IPS DF 4.7 (cell line): ENCODE measurements around the gene COL16A1.

ENCODE experiments used
- DNase-seq: peaks from one replicate; pipeline ENCODE4 v3.0.0-alpha.2; 2013; ENCODE audit warnings: low spot score; ENCODE audit errors: extremely low read depth

COL16A1 gene

GRCh38 chr1:31626223-31627207, 77.3 kb downstream of the COL16A1 start:
- DNase-seq, result no peak

- no peak for DNase-seq
These were observed 78.1 kb downstream of the COL16A1 start for GRCh38 chr1:31625561-31626222.

- no peak for DNase-seq
These were observed 78.9 kb downstream of the COL16A1 start for GRCh38 chr1:31624731-31625514.

- no peak for DNase-seq
These were observed 79.5 kb downstream of the COL16A1 start for GRCh38 chr1:31624309-31624708.

GRCh38 chr1:31623365-31623764, 80.5 kb downstream of the COL16A1 start:
- DNase-seq, result no peak

GRCh38 chr1:31621847-31622730, 81.7 kb downstream of the COL16A1 start:
- DNase-seq, result no peak

GRCh38 chr1:31621498-31621820, 82.4 kb downstream of the COL16A1 start:
- no peak for DNase-seq

GRCh38 chr1:31620631-31621497, 83.0 kb downstream of the COL16A1 start:
- no peak for DNase-seq

GRCh38 chr1:31618916-31619846, 84.6 kb downstream of the COL16A1 start:
- DNase-seq, result no peak

- no peak for DNase-seq
These were observed 85.7 kb downstream of the COL16A1 start for GRCh38 chr1:31617916-31618746.

- DNase-seq, result no peak
These were observed 86.5 kb downstream of the COL16A1 start, which contains the start of gene HCRTR1 for GRCh38 chr1:31617218-31617915. HCRTR1 (plus strand) TSS chr1:31617689; CDS start chr1:31619193, 1,504 bp downstream.

- no peak for DNase-seq
These were observed 87.9 kb downstream of the COL16A1 start for GRCh38 chr1:31615939-31616338.

- no peak for DNase-seq
These were observed 88.4 kb downstream of the COL16A1 start for GRCh38 chr1:31615414-31615813.

- no peak for DNase-seq
These were observed 89.3 kb downstream of the COL16A1 start for GRCh38 chr1:31614414-31615005.

- no peak for DNase-seq
These were observed 94.2 kb downstream of the COL16A1 start for GRCh38 chr1:31609514-31610118.

GRCh38 chr1:31607360-31607759, 96.5 kb downstream of the COL16A1 start:
- no peak for DNase-seq
